ENCODE data around the gene GSTA2. TPM values are rescaled to one million over a fixed set of nuclear protein-coding genes. Genes with fewer than 3 reads are reported as not detected.

GSTA2 gene
- total and polyA plus RNA-seq, 2 of the 13 experiments (the other 11 are each of a cell fraction or from before 2014, with no cell fraction given): 0.75 to 13.7 TPM

- TF ChIP-seq ZNF646 (CRISPR knock-in tag; IDR thresholded peaks at IDR 0.05): no peak
- TF ChIP-seq RBM39 (IDR thresholded peaks at IDR 0.05; ENCODE audit: low read depth, low read length, poor library complexity, severe bottlenecking): no peak
- 0 out of 2 replicates have a peak, but pooled peaks have one; percentile 63 for TF ChIP-seq DPF2 (CRISPR knock-in tag; IDR thresholded peaks at IDR 0.05; ENCODE audit: borderline replicate concordance, low read depth)
- peak; percentile 83 for TF ChIP-seq MED1 (CRISPR knock-in tag; IDR thresholded peaks at IDR 0.05)
- 0 out of 2 replicates have a peak, but pooled peaks have one; percentile 46 for TF ChIP-seq PITX1 (CRISPR knock-in tag; IDR thresholded peaks at IDR 0.05)
- TF ChIP-seq ZFP36L2 (CRISPR knock-in tag; IDR thresholded peaks at IDR 0.05): no peak
- no peak for TF ChIP-seq MYNN (CRISPR knock-in tag; IDR thresholded peaks at IDR 0.05; ENCODE audit: low read depth)
- TF ChIP-seq JUN (CRISPR knock-in tag; IDR thresholded peaks at IDR 0.05): no peak
- TF ChIP-seq E2F1 (CRISPR knock-in tag; IDR thresholded peaks at IDR 0.05): peak; percentile 25; the same call in 1 of the 2 replicates
- no peak for TF ChIP-seq ZNF792 (CRISPR knock-in tag; IDR thresholded peaks at IDR 0.05)
- no peak for TF ChIP-seq YEATS2 (CRISPR knock-in tag; IDR thresholded peaks at IDR 0.05; ENCODE audit: borderline replicate concordance)
- no peak for TF ChIP-seq ZFP36L1 (CRISPR knock-in tag; IDR thresholded peaks at IDR 0.05)
- TF ChIP-seq ZNF207 (IDR thresholded peaks at IDR 0.05; ENCODE audit: borderline replicate concordance): no peak
- TF ChIP-seq PAXIP1 (CRISPR knock-in tag; conservative IDR thresholded peaks at IDR 0.05): peak; percentile 92
- TF ChIP-seq NONO (IDR thresholded peaks at IDR 0.05): no peak
- peak; percentile 26; the same call in 1 of the 2 replicates for TF ChIP-seq NONO (CRISPR knock-in tag; conservative IDR thresholded peaks at IDR 0.05)
- TF ChIP-seq ATF4 (CRISPR knock-in tag; IDR thresholded peaks at IDR 0.05): no peak
- TF ChIP-seq GATAD1 (CRISPR knock-in tag; IDR thresholded peaks at IDR 0.05): no peak
Measured at GRCh38 chr6:52801188-52801841, 38.0 kb upstream of the GSTA2 start (continued).
